SU-DHL-6 (cell line): ENCODE measurements around the gene SULF2.

ENCODE experiments used
- CTCF ChIP-seq: fragments of 200-600 bp; sonication (generic); IDR thresholded peaks from one replicate; pipeline ENCODE4 v1.5.1; 2017; ENCODE audit warnings: antibody characterized with exemption, mild to moderate bottlenecking, low read length, moderate library complexity; ENCODE audit not compliant: insufficient read depth, poor library complexity, severe bottlenecking
- EZH2phosphoT487 ChIP-seq: fragments of 200-600 bp; sonication (generic), shearing (Covaris generic); conservative IDR thresholded peaks from 2 replicates; pipeline ENCODE4 v1.6.1; 2018; ENCODE audit warnings: mild to moderate bottlenecking, antibody characterized with exemption, low read length, moderate library complexity, mixed read lengths

DNA sequence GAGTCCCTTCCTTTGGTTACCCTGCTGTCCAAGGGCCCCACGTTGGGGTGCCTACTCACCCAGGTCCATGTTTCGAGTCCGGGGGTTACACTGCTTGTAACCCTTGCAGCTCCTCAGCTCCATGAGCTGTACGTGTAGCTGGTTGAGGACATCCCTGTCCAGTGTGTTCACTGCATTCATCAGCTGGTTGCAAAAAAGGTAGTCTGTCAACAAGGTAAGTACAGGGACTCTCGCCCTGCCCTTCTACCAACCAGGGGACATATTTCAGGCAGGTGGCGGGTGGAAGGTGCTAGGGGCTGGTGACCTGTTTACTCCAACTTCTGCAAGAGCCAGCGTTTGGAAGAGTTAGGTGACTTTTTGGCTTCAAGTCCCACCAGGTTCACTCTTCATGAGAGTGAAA lies 123.6 kb downstream of the SULF2 start:
- no peak for TF ChIP-seq CTCF
- TF ChIP-seq EZH2phosphoT487 = no peak
